ENCODE data around the gene TBPL1.

- TF ChIP-seq CTCF (IDR thresholded peaks at IDR 0.05; ENCODE audit: low read length) (no peak), EZH2 (optimal IDR thresholded peaks at IDR 0.05; ENCODE audit: low read depth, low read length) (no peak)
Observed at GRCh38 chr6:134009876-134010275, 56.9 kb downstream of the TBPL1 start.
